IMR-90 (cell line): Measurements from ENCODE around the gene NTM. TPM values are rescaled to one million over a fixed set of nuclear protein-coding genes. Genes with fewer than 3 reads are reported as not detected.

ENCODE experiments used
- ATAC-seq: fragments of 200-7000 bp; cut with Tn5 transposase; 2 replicates; pipeline ENCODE4 v1.9.1; 2020; ENCODE audit warnings: low read depth, mild to moderate bottlenecking, moderate library complexity
- BruUV-seq: library from RNA; stranded (reverse); fragments of 400-500 nt; replicated peaks from 2 replicates; lab custom pipeline; 2021; lab: Mats Ljungman, UMichigan
- CTCF ChIA-PET: fragments of 300-600 bp; formaldehyde crosslinking; extraction: SDS; loops from one replicate; lab custom pipeline; 2021; ENCODE audit warnings: antibody characterized with exemption; lab: Yijun Ruan, JAX
- POLR2A ChIA-PET: fragments of 300-600 bp; sonication (Branson Sonifier 250); formaldehyde crosslinking; loops from one replicate; lab custom pipeline; 2022; ENCODE audit warnings: antibody characterized with exemption; ENCODE audit not compliant: unreplicated experiment; lab: Charles Lee
- DNase-seq: peaks from one replicate; pipeline ENCODE4 v3.0.0; 2013
- H2AFZ ChIP-seq: replicated peaks from 2 replicates; pipeline ENCODE3; 2013; ENCODE audit warnings: low read length, mild to moderate bottlenecking; ENCODE audit not compliant: poor library complexity
- H2AK5ac ChIP-seq: 2 replicates; pipeline ENCODE4 v1.6.1; 2013; ENCODE audit warnings: low read depth, low read length, inconsistent platforms
- H2AK9ac ChIP-seq: replicated peaks from 2 replicates; pipeline ENCODE3; 2013; ENCODE audit warnings: mild to moderate bottlenecking, low read depth, low read length, moderate library complexity; ENCODE audit not compliant: poor library complexity
- H2BK120ac ChIP-seq: 2 replicates; pipeline ENCODE4 v1.6.1; 2013; ENCODE audit warnings: low read depth, low read length, inconsistent platforms
- H2BK15ac ChIP-seq: 3 replicates; pipeline ENCODE4 v1.6.1; 2013; ENCODE audit warnings: low read depth, low read length, inconsistent platforms
- H2BK20ac ChIP-seq: 2 replicates; pipeline ENCODE4 v1.6.1; 2013; ENCODE audit warnings: low read depth, mild to moderate bottlenecking, inconsistent platforms, low read length, moderate library complexity
- H2BK5ac ChIP-seq: 2 replicates; pipeline ENCODE4 v1.6.1; 2013; ENCODE audit warnings: mild to moderate bottlenecking, low read depth, low read length, inconsistent platforms; ENCODE audit not compliant: poor library complexity, severe bottlenecking
- H3K14ac ChIP-seq: replicated peaks from 2 replicates; pipeline ENCODE4 v1.6.1; 2013; ENCODE audit warnings: low read depth, low read length, inconsistent platforms
- H3K18ac ChIP-seq: 2 replicates; pipeline ENCODE4 v1.6.1; 2013; ENCODE audit warnings: low read depth, low read length, control low read depth
- H3K23ac ChIP-seq: 2 replicates; pipeline ENCODE4 v1.6.1; 2013; ENCODE audit warnings: low read depth, low read length, inconsistent platforms
- H3K27ac ChIP-seq: 2 replicates; pipeline ENCODE4 v1.5.1; 2013; ENCODE audit warnings: mild to moderate bottlenecking, control low read depth, low read length; ENCODE audit not compliant: insufficient read depth
- H3K27me3 ChIP-seq: 2 replicates; pipeline ENCODE4 v1.6.1; 2013; ENCODE audit warnings: low read length; ENCODE audit not compliant: control insufficient read depth, insufficient read depth
- H3K36me3 ChIP-seq: 2 replicates; pipeline ENCODE4 v1.6.1; 2013; ENCODE audit warnings: low read length, mixed read lengths; ENCODE audit not compliant: control insufficient read depth, insufficient read depth
- H3K4ac ChIP-seq: 2 replicates; pipeline ENCODE4 v1.6.1; 2013; ENCODE audit warnings: low read depth, low read length, inconsistent platforms
- H3K4me1 ChIP-seq: 2 replicates; pipeline ENCODE4 v1.6.1; 2013; ENCODE audit warnings: low read length, mixed read lengths; ENCODE audit not compliant: control insufficient read depth, insufficient read depth
- H3K4me2 ChIP-seq: 2 replicates; pipeline ENCODE4 v1.6.1; 2013; ENCODE audit warnings: low read depth, mild to moderate bottlenecking, control low read depth, low read length, moderate library complexity
- H3K4me3 ChIP-seq: 2 replicates; pipeline ENCODE4 v1.5.1; 2013; ENCODE audit warnings: low read depth, mild to moderate bottlenecking, control low read depth, low read length, moderate library complexity; ENCODE audit not compliant: insufficient read depth
- H3K56ac ChIP-seq: 2 replicates; pipeline ENCODE4 v1.6.1; 2013; ENCODE audit warnings: low read length, inconsistent platforms; ENCODE audit not compliant: insufficient read depth; ENCODE audit errors: extremely low read depth
- H3K79me1 ChIP-seq, 2 experiments: 2 replicates each; pipeline ENCODE4 v1.6.1; 2013; ENCODE audit warnings: low read length in 2 of 2, inconsistent platforms in 1 of 2, low read depth in 1 of 2
- H3K9ac ChIP-seq: 2 replicates; pipeline ENCODE4 v1.6.1; 2013; ENCODE audit warnings: low read depth, low read length, control low read depth
- H3K9me1 ChIP-seq: 2 replicates; pipeline ENCODE4 v1.6.1; 2013; ENCODE audit warnings: low read length, inconsistent platforms; ENCODE audit not compliant: insufficient read depth
- H3K9me3 ChIP-seq: 2 replicates; pipeline ENCODE4 v1.6.1; 2013; ENCODE audit warnings: low read length; ENCODE audit not compliant: control insufficient read depth, insufficient read depth
- H4K20me1 ChIP-seq: 2 replicates; pipeline ENCODE4 v1.6.1; 2013; ENCODE audit warnings: low read length, inconsistent platforms; ENCODE audit not compliant: insufficient read depth
- H4K5ac ChIP-seq: 2 replicates; pipeline ENCODE4 v1.6.1; 2013; ENCODE audit warnings: mild to moderate bottlenecking, low read depth, low read length, control low read depth
- H4K8ac ChIP-seq, 2 experiments: 2 replicates each; pipeline ENCODE4 v1.6.1; 2013; ENCODE audit warnings: low read depth in 2 of 2, low read length in 2 of 2, control low read depth in 1 of 2, inconsistent platforms in 1 of 2
- H4K91ac ChIP-seq: 2 replicates; pipeline ENCODE4 v1.6.1; 2013; ENCODE audit warnings: low read depth, low read length, inconsistent platforms; ENCODE audit not compliant: insufficient read depth
- BHLHE40 ChIP-seq: fragments of 150-350 bp; IDR thresholded peaks from 2 replicates; pipeline ENCODE4 v1.6.1; 2016; ENCODE audit warnings: mild to moderate bottlenecking, low read depth, low read length
- CEBPB ChIP-seq: IDR thresholded peaks from 2 replicates; pipeline ENCODE4 v1.6.1; 2012; ENCODE audit warnings: low read depth, low read length, improper control_type of control experiment
- CHD1 ChIP-seq: IDR thresholded peaks from 2 replicates; pipeline ENCODE4 v1.6.1; 2012; ENCODE audit warnings: low read depth, low read length, improper control_type of control experiment
- ELK1 ChIP-seq: fragments of 150-350 bp; IDR thresholded peaks from 2 replicates; pipeline ENCODE4 v1.6.1; 2016; ENCODE audit warnings: low read depth, mild to moderate bottlenecking, low read length, moderate library complexity, borderline replicate concordance
- FOS ChIP-seq: fragments of 150-350 bp; IDR thresholded peaks from 2 replicates; pipeline ENCODE4 v1.6.1; 2016; ENCODE audit warnings: low read depth, low read length
- MAFK ChIP-seq: IDR thresholded peaks from 2 replicates; pipeline ENCODE4 v1.6.1; 2012; ENCODE audit warnings: low read depth, low read length, improper control_type of control experiment
- MAZ ChIP-seq: IDR thresholded peaks from 2 replicates; pipeline ENCODE4 v1.6.1; 2012; ENCODE audit warnings: low read depth, mild to moderate bottlenecking, low read length, improper control_type of control experiment, moderate library complexity, borderline replicate concordance
- MXI1 ChIP-seq: IDR thresholded peaks from 2 replicates; pipeline ENCODE4 v1.6.1; 2012; ENCODE audit warnings: low read depth, mild to moderate bottlenecking, low read length, moderate library complexity, borderline replicate concordance
- POLR2A ChIP-seq: IDR thresholded peaks from 2 replicates; pipeline ENCODE4 v1.6.1; 2012; ENCODE audit warnings: mild to moderate bottlenecking, low read depth, low read length
- RAD21 ChIP-seq: IDR thresholded peaks from 2 replicates; pipeline ENCODE4 v1.6.1; 2012; ENCODE audit warnings: low read length, improper control_type of control experiment
- RCOR1 ChIP-seq: IDR thresholded peaks from 2 replicates; pipeline ENCODE4 v1.6.1; 2012; ENCODE audit warnings: mild to moderate bottlenecking, low read length, improper control_type of control experiment; ENCODE audit not compliant: insufficient replicate concordance
- RFX5 ChIP-seq: IDR thresholded peaks from 2 replicates; pipeline ENCODE4 v1.8.0; 2012; ENCODE audit warnings: low read depth, mild to moderate bottlenecking, low read length, moderate library complexity
- SMC3 ChIP-seq: fragments of 150-350 bp; IDR thresholded peaks from 2 replicates; pipeline ENCODE4 v1.6.1; 2016; ENCODE audit warnings: low read depth, mild to moderate bottlenecking, antibody characterized with exemption, low read length, moderate library complexity
- USF2 ChIP-seq: fragments of 150-350 bp; IDR thresholded peaks from 2 replicates; pipeline ENCODE4 v1.6.1; 2017; ENCODE audit warnings: mild to moderate bottlenecking, antibody characterized with exemption, low read length, low read depth
- WGBS, 2 experiments: methylation state at CpG; one replicate each; pipeline versions ENCODE4 v1.1.5 to v1.1.7; 2013; ENCODE audit warnings: missing lambda C conversion rate in 2 of 2; ENCODE audit not compliant: insufficient read length in 1 of 2; ENCODE audit errors: extremely low coverage in 2 of 2; 5-methylcytosine and 5-hydroxymethylcytosine counted together
- dilution Hi-C: fragments of 300-500 bp; cut with HindIII; formaldehyde crosslinking; loops from one replicate; pipeline ENCODE4 v1.14.3; 2018; ENCODE audit warnings: low sequenced_read_pairs; ENCODE audit not compliant: unreplicated experiment
- in situ Hi-C: fragments of 300-500 bp; cut with MboI; formaldehyde crosslinking; loops from 3 replicates; pipeline ENCODE4 v1.14.3; 2019; ENCODE audit warnings: low sequenced_read_pairs, inconsistent platforms, mixed read lengths
- intact Hi-C: fragments of 100-400 bp; cut with micrococcal nuclease; formaldehyde crosslinking; loops from 2 replicates; pipeline ENCODE4 v1.10.0; 2022
- polyA plus RNA-seq, 3 experiments: library from polyadenylated mRNA; depleted of rRNA; stranded (reverse); fragments of >200 nt; gene quantifications; 2 replicates each; pipeline ENCODE4 v1.2.3, GENCODE V29; 2012; ENCODE audit warnings: low replicate concordance in 1 of 3
- total RNA-seq: library from RNA; depleted of rRNA; stranded (reverse); fragments of >200 nt; gene quantifications from 2 replicates; pipeline ENCODE4 v1.2.3, GENCODE V29; 2012

NTM gene
- total and polyA plus RNA-seq, 2 of the 4 experiments (the other 2 are of a cell fraction) = 19.5 to 25.5 TPM

- H2BK15ac ChIP-seq = no peak overlapping the region
- H3K4me3 ChIP-seq = no peak overlapping the region
- H3K9me1 ChIP-seq = no peaks in the 10 kb centered on the region
- TF ChIP-seq MAFK (no peak), BHLHE40 (no peak), ELK1 (no peak), CEBPB (no peak), RAD21 (no peak), MAZ (no peak), SMC3 (no peak), RCOR1 (no peak), FOS (no peak), RFX5 (no peak), MXI1 (no peak), POLR2A (no peak), USF2 (no peak), CHD1 (no peak)
- H4K91ac ChIP-seq = no peak overlapping the region
- WGBS, 2 experiments = 100% methylated on average over 2 of the region's 12 CpGs; no CpG with 5 or more reads in 1 of the 2 experiments
- H2AK5ac ChIP-seq = no peak overlapping the region
- ChIA-PET CTCF (no interaction called here), POLR2A (no interaction called here)
- no peak overlapping the region for H4K8ac ChIP-seq
- H3K4me1 ChIP-seq = no peaks in the 10 kb centered on the region
- no peak overlapping the region for H3K9ac ChIP-seq
- H3K79me1 ChIP-seq = no peaks in the 10 kb centered on the region
- H3K4me2 ChIP-seq = no peak overlapping the region
- no peak overlapping the region for H2AFZ ChIP-seq
- DNase-seq (no peak), ATAC-seq (no peak)
- no peaks in the 10 kb centered on the region for H3K9me3 ChIP-seq
- H2BK20ac ChIP-seq = no peak overlapping the region
- H3K23ac ChIP-seq = no peak overlapping the region
- H3K56ac ChIP-seq = no peak overlapping the region
- H2BK120ac ChIP-seq = no peak overlapping the region
- no peak overlapping the region for H4K5ac ChIP-seq
- dilution Hi-C loops (no loop called here), intact Hi-C loops (no loop called here), in situ Hi-C loops (no loop called here)
- no peak overlapping the region for H3K14ac ChIP-seq
- no peak overlapping the region for H3K18ac ChIP-seq
- H3K27me3 ChIP-seq = peaks cover 2% of the 10 kb centered on the region; the same call in 1 of the 2 replicates
- no peak overlapping the region for H3K4ac ChIP-seq
- no peaks in the 10 kb centered on the region for H3K36me3 ChIP-seq
- H2BK5ac ChIP-seq = no peak overlapping the region
- H2AK9ac ChIP-seq = no peak overlapping the region
- H3K27ac ChIP-seq = no peak overlapping the region
- no TSS peak for BruUV-seq
- no peaks in the 10 kb centered on the region for H4K20me1 ChIP-seq
These were observed 966.5 kb downstream of the NTM start for GRCh38 chr11:132336781-132337535.
